GM19099 (cell line): ENCODE results near the gene CCDC184.

Experiments
- POLR2A ChIP-seq: IDR thresholded peaks from 3 replicates; pipeline ENCODE4 v1.6.1; 2011; ENCODE audit warnings: low read depth; ENCODE audit not compliant: insufficient read length; ENCODE audit errors: extremely low read depth

The CCDC184 gene

GRCh38 chr12:48220701-48221100, 37.3 kb downstream of the CCDC184 start:
- TF ChIP-seq POLR2A: no peak

GRCh38 chr12:48221645-48222044, 38.2 kb downstream of the CCDC184 start:
- TF ChIP-seq POLR2A: no peak
